NK-92 (cell line): Measurements from ENCODE around the gene ZBTB44.

ENCODE experiments used
- DNase-seq: peaks from one replicate; lab custom pipeline; 2025; ENCODE audit not compliant: unreplicated experiment; lab: John Stamatoyannopoulos, UW

Gene ZBTB44

DNA sequence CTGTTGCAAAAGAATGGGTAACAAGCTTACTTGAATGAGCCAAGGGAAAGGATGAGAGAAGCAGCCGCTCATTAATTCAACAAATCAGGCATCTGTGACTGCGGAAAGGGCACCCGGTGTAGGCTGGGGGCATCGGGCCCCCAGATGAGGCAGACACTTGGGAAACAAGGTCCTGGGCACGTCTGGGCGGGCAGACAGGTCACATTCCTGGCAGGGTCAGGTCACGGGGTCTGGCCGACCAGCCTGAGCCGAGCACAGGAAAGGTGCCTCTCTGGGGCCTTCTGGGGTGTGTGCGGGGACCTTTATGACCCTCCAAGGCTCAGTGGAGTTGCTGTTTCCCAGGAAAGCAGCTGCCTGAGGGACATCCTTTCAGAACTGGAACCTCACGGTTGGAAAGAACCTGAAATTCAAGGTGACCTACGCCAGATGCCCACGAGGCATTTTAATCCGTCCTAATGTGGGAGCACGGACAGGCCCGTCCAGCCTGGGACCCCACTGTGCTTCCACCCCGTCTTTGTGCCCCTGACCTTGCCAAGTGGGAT lies 98.1 kb downstream of the ZBTB44 start:
- DNase-seq, result no peak

DNA sequence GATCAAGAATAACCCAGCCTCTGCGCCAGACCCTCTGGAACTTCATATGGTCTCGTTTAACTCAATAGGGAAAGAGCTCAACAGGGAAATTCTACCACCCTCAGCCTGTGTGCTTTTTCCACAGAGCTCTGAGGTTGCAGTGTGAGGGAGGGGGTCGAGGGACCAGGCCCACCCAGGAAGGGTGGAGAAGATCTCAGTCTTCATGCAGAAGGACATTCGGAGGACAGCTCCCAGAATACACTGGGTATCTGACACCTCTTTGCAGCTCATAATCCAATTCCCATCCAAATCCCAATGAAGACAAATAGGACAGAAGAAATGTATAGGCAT lies 98.5 kb downstream of the ZBTB44 start:
- DNase-seq, result no peak

DNA sequence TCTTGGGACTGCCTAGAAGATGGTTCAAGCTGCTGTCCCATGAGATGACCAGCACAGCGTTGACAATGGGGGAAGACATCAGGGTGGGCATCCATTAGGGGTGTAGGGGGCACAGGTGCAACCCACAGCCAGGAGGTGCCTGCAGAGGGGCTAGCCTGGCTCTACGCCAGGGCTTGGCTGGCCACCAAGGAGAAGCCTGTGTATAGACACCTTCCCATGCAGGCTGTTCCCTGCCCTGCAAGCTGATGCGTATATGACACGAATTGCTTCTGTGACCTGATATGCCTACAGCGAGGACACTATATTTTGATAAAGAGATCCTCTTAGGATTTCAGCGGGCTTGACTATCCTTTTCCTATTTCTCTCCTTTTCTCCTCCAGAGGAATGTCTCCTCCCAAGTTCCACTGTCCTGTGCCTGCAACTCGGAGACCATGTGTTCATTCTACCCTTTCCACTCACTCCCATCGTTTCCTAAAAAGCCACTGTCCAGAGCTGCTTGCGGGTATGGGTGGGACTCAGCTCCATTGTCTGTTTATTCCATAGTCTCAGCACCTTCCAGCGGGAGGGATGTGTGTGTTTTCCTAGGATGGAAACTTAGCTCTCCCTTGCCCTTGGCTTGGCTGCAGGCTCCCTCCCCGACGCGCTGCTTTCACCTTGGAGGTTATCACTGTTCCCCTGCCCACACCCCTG lies 99.0 kb downstream of the ZBTB44 start:
- DNase-seq, result no peak

DNA sequence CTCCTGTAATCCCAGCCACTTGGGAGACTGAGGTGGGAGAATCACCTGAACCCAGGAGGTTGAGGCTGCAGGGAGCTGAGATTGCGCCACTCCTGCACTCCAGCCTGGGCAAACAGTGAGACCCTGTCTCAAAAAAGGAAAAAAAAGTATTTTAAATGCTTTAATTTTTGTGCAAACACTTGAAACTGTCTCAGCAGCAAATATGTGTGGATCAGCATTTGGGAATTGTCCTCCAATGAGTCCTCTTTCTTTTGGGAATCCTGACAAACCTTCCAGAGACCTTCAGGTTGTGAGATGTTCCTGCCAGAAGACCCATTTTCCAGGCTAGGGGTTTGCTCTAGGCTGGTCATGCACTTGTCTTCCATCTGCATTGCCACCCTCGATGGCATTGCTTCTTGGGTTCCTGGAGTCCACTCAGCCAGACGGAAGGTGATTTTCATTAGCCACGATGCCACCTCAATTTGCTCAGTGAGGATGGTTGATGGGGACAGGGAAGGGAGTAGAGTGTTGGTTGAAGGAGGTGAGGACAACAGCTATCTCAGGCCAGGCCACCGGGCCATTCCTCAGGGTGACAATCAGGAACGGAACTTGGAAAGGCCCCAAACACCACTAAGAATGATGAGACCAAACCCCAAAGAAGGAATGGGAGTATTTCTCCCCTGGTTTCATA lies 99.7 kb downstream of the ZBTB44 start:
- DNase-seq, result no peak

DNA sequence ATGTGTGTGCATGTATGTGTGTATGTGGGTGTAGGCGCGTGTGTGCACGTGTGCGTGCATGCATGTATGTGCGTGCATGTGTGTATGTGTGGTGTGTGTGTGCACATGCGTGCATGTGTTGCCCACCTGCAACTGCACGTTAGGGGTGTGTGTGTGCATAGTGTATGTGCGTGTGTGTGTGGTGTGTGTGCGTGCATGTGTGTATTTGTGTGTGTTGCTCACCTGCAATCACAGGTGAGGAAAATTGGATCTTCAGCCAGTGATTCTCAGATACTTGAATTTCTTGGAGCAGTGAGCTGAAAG lies 100.8 kb downstream of the ZBTB44 start:
- no peak for DNase-seq

DNA sequence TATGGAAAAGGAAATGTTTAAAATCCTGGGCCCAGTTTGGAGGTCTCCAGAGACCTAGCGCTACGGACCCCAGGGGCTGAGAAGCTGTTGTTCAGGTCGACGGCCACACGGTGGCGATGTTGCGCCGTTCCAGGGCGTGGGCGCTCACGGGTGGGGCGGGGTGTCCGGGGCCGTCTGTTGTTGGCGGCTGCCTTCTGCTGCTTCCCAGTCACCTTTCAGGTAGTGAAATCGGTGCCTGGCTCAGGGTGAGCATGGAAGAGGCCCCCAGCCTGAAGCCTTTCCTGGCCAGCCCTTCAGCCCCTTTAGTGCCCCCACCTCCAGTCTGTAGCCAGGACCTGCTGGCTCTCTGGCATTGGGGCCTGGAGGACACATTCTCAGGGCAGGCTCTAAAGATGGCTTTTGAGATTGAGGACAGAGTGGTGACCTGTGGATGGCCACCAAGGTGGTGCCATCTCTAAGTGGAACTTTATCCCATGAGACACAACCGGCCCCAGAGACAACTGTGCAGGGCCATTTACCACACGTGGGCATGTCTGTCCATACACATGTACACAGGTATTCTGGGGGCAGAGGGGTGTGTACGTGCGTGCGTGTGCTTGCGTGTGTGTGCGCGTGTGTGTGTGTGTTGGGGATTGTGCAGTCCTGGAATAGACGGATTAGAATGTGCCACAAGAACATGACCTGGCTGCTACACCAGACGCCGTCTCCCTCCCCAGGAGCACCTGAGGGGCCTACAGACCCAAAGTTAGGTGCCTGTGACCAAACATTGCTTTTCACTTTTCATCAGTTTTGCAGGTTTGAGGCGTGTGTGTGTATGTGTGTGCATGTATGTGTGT lies 101.4 kb downstream of the ZBTB44 start:
- no peak for DNase-seq

DNA sequence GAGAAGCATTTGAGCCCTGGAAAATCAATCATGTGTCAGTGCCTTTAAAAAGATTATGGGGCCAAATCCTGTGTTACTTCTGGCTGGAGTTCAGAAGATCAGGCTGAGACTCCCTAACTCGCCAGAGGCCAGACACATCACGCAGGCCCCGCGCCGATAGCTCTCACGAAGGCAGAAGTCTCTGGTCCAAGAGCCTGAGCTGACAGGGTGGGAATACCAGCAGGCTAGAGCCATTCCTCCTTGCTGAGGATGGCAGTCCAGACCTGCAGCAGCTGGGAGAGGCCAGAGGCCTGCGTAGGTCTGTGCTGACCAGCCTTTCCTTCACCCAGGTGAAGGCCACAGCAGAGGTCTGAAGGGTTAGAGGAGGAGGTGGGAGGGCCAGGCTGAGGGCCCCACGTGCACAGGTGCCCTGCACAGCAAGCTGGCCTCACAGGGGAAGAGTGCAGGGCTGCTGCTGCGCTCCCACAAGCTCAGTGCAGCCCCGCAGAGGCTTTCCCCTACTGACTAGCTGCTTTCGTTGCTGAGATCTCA lies 102.2 kb downstream of the ZBTB44 start:
- no peak for DNase-seq

DNA sequence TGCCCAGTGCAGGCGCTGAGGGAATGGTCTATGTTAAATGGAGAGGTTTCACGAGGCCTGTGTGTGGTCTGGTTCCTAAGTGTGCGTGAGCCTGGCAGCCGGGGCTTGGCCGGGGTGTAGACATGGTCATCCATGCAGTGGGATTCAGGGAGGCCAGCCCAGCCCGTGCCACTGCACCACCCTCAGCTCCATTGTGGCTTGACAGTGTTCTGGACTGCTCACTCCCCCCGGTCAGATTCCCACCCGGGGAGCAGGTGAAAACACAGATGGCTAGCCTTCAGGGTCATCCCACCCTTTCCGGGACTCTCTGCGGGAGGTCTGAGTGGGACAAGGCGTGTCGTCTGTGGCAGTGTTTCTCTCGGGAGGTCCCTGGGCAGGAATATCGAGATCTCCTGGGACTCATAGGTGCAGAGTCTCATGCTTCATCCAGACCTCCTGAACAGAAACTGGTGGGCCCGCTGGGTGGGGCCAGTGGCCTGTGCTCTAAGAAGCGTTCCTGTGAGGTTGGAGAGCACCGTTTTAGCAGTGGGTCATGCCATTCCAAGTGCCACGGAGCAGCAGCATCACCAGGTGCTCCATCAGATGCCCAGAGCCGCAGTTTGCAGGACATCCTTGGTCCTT lies 102.8 kb downstream of the ZBTB44 start:
- no peak for DNase-seq

DNA sequence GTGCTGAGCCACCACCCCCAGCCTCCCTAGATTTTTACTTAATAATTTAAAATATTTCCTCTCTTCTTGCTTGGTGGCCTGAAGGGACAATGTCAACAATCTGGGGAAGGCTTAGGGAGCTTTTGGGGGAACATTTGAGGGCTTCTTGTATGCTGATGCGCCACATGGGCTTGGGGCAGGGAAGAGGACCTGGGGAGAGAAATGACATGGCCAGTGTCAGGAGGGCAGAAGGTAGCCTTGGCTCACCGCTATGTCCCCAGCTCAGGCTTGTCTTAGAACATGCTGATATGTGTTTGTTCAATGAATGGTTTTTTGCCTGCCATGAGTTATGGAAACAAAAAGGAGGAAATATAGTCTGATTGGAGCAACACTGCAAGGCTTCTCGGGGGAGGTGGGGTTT lies 103.6 kb downstream of the ZBTB44 start:
- DNase-seq, result no peak

DNA sequence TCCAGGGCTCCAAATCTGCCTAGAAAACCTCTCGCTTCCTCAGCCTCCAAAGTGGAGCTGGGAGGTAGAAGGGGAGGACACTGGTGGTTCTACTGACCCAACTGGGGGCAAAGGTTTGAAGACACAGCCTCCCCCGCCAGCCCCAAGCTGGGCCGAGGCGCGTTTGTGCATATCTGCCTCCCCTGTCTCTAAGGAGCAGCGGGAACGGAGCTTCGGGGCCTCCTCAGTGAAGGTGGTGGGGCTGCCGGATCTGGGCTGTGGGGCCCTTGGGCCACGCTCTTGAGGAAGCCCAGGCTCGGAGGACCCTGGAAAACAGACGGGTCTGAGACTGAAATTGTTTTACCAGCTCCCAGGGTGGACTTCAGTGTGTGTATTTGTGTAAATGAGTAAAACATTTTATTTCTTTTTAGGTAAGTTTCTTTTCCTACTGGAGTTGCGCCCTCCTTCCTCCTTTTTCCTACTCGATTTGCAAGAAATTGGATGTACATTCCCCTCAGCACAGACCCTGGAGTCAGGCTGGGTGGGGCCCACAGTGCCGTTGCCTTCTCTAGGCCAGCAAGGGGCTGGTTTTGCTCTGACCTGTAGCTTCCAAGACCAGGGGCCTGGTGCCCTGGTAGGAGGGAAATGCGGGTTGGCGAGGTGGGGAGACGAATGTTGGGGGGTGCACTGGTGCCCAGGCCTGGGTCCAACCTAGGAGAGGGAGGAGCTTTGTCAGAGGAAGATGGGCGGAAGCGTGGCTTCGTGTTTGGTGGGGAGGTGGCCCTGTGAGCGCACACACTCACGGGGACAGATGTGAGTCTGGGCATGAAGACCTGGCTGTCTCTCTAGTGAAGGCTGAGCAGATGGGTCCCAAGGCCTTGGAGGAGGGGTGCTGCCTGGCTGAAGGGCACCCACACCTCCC lies 104.5 kb downstream of the ZBTB44 start:
- no peak for DNase-seq

DNA sequence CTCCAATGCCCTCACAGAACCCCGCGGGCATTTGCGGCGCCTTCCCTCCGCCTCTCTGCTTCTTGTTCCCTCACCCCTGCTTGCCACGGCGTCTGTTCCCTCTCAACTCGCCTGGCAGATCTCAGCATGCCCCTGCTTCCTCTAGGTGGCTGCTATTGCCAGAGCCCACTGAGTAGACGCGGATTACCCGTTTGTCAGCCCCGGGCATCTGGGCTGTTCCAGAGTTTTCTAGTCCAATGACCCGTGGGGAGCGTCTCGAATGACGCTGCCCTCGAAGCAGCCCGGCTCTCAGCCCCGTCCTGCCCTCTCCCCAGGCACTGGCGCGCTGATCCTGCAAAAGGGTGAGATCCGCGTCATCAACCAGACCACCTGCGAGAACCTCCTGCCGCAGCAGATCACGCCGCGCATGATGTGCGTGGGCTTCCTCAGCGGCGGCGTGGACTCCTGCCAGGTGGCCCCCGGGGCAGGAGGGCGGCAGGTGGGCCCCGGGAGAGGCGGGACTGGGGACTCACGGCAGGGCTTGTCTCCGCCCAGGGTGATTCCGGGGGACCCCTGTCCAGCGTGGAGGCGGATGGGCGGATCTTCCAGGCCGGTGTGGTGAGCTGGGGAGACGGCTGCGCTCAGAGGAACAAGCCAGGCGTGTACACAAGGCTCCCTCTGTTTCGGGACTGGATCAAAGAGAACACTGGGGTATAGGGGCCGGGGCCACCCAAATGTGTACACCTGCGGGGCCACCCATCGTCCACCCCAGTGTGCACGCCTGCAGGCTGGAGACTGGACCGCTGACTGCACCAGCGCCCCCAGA lies 105.4 kb downstream of the ZBTB44 start:
- DNase-seq, result no peak

DNA sequence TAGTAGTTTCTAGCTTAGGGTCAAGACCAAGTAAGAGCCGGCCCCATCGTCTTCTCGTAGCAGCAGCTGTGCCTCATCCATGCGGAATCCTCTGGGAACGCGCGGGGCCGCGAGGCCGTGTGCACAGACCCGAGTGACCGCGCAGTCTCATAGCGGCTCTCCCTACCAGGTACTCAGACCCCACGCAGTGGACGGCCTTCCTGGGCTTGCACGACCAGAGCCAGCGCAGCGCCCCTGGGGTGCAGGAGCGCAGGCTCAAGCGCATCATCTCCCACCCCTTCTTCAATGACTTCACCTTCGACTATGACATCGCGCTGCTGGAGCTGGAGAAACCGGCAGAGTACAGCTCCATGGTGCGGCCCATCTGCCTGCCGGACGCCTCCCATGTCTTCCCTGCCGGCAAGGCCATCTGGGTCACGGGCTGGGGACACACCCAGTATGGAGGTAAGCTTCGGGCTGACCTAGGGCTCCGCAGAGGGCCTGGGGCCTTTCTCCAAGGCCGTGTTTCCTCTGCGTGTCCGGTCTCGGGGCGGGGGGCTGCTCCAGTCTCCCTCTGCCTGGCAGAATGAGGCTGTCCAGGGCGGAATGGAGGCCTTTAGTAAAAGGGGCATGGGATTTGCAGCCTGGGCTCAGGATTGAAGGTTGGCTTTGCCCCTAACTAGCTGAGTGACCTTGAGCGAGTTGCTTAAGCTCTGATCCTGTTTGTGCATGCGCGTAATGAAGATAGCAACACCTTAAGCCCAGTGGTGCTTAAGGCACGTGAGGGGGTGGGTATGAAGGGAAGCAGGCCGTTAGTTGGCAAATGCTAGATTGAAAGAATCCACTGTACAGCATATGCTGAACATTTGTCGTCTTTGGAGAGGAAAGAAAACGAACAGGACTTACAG lies 106.2 kb downstream of the ZBTB44 start:
- no peak for DNase-seq

DNA sequence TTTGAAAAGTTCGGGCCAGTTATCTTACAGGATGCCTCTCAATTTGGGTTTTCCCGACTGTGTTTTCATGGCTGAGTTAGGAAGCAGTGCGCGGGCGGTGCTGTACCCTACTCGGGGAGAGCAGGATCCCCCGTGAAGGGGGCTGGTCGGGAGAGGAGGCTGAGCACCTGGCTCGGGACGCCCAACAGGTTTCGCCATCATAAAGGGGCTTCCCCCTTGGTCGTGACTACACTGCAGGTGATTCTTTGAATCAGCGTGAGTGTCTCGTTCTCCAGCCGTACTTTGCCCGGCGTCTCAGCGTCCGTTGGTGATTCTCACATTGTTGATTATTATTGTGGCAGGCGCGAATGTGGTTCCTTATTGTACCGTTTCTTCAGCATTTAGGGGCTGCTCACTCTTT lies 108.6 kb downstream of the ZBTB44 start:
- no peak for DNase-seq

DNA sequence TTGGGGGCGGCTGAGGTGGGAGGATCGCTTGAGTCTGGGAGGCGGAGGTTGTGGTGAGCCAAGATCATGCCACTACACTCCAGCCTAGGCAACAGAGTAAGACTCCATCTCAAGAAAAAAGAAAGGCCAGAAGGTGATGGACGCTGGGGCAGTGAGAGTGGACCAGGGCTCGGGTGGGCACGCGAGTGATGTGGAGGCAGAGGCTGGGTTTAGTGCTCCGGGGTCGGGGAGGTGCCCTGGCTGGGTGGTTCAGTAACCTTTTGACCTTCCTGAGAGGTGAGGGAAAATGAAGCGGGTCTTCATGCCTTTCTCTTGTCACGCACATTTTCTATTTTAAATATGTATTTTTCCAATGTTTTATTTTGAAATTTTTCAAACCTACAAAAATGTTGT lies 110.0 kb downstream of the ZBTB44 start:
- DNase-seq, result no peak

DNA sequence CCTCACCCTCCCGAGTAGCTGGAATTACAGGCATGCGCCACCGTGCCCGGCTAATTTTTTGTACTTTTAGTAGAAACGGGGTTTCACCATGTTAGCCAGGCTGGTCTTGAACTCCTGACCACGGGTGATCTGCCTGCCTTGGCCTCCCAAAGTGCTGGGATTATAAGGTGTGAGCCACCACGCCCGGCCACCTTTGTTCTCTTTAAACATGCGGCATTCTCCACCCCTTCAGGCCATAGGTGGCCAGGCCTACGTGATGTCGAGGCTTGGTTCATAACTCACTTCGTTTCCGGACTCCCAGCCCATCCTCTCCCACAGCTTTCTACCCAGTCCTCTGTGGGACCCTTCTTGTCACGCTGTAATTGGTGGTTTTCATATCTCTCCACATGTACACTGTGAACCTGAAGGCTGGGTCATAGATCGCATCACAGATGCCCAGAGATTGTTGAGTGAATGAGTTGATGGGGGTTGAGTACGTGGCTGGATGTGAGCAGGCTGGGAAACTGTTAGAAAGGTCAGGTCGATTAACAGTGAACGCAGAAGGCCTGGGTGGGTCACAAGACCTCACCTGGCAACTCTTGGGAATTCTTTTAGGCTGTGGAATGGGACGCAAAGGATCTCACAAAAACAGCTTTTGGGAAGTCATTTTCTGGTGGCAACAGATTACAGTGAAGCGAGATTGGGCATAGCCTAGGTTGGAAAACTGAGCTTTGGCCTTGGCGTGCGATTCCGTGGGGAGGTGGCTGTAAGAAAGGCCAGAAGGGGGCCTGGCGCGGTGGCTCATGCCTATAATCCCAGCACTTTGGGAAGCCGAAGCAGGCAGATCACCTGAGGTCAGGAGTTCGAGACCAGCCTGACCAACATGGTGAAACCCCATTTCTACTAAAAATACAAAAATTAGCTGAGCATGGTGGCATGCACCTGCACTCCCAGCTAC lies 110.7 kb downstream of the ZBTB44 start:
- no peak for DNase-seq

DNA sequence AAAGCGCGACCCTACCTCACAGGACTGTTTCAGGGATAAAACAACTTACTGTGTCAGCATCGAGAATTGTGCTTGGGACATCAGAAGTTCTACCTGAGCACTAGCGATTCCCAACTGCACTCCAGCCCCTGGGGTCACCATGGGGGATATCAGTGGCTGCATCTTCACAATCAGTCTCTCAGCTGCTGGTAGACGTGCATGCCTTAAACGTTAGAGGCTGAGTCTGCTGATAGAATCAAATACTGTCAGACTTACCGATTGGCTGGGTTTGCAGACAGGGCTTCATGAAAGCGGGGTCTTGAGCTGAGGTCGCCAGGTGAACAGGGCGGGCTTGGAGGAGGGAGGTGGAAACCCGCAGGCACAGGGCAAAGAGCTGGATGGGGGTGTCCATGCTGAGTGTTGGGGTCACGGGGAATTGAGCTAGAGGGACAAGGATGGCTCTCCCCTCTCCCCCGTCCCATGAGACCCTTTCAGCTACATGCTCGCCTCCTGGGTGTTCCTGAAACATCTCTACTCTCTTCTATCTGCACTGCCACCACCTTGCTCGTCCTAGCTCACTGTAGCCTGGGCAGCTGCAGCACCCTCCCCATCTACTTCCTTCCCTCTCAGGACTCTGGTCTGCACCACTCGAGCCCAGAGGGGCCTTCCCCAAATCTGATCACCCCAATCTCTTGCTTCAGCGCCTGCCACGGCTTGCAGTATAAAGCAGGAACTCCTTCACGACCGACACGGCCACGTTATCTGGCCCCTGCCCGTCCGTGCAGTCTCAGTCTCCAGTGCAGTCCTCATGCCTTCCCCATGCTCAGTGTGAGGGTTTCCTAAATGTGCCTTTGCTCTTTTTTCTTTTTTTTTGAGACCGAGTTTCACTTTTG lies 111.7 kb downstream of the ZBTB44 start:
- no peak for DNase-seq
